ENCODE data around the gene ERP27. TPM values are rescaled to one million over a fixed set of nuclear protein-coding genes. Genes with fewer than 3 reads are reported as not detected.
A peak's percentile ranks its signal among the peaks of the same experiment; 100 is the strongest.

ERP27 gene
- total and polyA plus RNA-seq, 2 donors (not counting 3 experiments of a cell fraction or from before 2014, with no cell fraction given), result 0.70 to 0.88 TPM

DNA sequence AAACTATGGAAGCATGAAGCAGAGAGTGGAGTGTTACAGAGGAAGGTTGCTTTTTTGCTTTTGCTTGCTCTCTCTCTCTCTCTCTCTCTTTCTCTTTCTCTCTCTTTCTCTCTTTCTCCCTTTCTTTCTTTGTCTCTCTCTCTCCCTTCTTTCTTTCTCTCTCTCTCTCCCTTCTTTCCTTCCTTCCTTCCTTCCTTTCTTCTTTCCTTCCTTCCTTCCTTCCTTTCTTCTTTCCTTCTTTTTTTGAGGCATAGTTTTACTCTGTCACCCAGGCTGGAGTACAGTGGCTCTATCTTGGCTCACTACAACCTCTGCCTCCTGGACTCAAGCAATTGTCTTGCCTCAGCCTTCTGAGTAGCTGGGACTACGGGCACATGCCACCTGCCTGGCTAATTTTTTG is 15.4 kb upstream of the ERP27 start:
- POLR2A ChIA-PET, result no interaction called here
- Histone ChIP-seq H3K4me1 (ENCODE audit: control insufficient read depth, extremely low read depth, insufficient read depth, low read length) (peaks cover 77% of the 10 kb centered on the region), H3K27me3 (ENCODE audit: control insufficient read depth in 2 of 2, insufficient read depth in 2 of 2, low read length in 2 of 2) (no peaks in the 10 kb centered on the region), H3K9ac (replicated peaks; ENCODE audit: extremely low read depth, insufficient read depth, low read length) (no peak overlapping the region), H3K9me3 (replicated peaks; ENCODE audit: control insufficient read depth, insufficient read depth, low read length) (no peaks in the 10 kb centered on the region), H2AFZ (ENCODE audit: low read depth, low read length) (no peak overlapping the region), H3K4me2 (ENCODE audit: insufficient read depth, low read length) (no peak overlapping the region), H3K27ac (ENCODE audit: insufficient read depth, low read depth, low read length) (peak overlapping the region; percentile 94), H4K20me1 (replicated peaks; ENCODE audit: control insufficient read depth, extremely low read depth, insufficient read depth, low read length) (no peaks in the 10 kb centered on the region), H3K4me3 (replicated peaks in 1 of 3; ENCODE audit: insufficient read depth in 1 of 3, low read depth in 1 of 3, low read length in 3 of 3) (no peak overlapping the region), H3K36me3 (ENCODE audit: control insufficient read depth in 2 of 2, extremely low read depth in 1 of 2, insufficient read depth in 2 of 2, low read length in 2 of 2) (peaks cover 10 to 12% of the 10 kb centered on the region in 2 experiments), H3K9me1 (replicated peaks; ENCODE audit: control insufficient read depth, extremely low read depth, insufficient read depth, low read length) (no peaks in the 10 kb centered on the region), H3K79me2 (ENCODE audit: control insufficient read depth, insufficient read depth, low read length) (peaks cover 85% of the 10 kb centered on the region)
- DNase-seq (ENCODE audit: low read depth, low spot score) (no peak), FAIRE-seq (no peak)
- no peak for TF ChIP-seq FOS (IDR thresholded peaks at IDR 0.05; ENCODE audit: borderline replicate concordance, insufficient read depth, low read length)
- TF ChIP-seq POLR2A (IDR thresholded peaks at IDR 0.05; ENCODE audit: low read depth, low read length), result no peak
- no peak for TF ChIP-seq MYC (IDR thresholded peaks at IDR 0.05; ENCODE audit: low read depth, low read length)
- no peak for TF ChIP-seq EZH2 (IDR thresholded peaks at IDR 0.05; ENCODE audit: borderline replicate concordance, low read depth, low read length, severe bottlenecking)
- TF ChIP-seq GATA2 (IDR thresholded peaks at IDR 0.05; ENCODE audit: insufficient read depth, insufficient read length, low read depth, low read length), result no peak
- intact Hi-C loops (cut with micrococcal nuclease), result loop anchor here (2.0 to 10.0 kb wide), 5 partner anchors 41 to 699 kb away; partner anchors contain the start of gene MGP
- CTCF ChIA-PET, result interaction anchor here (0.8 kb wide), 1 partner anchor 68 kb away, joined by 3 read pairs; the partner anchor contains the start of gene MGP
- dilution Hi-C loops (cut with MboI; ENCODE audit: extremely low pct_ligation_motif_present, low sequenced_read_pairs), result loop anchor here (10.0 kb wide), 1 partner anchor 119 kb away; no protein-coding TSS in a partner anchor
- no TSS peak for BruUV-seq (replicated peaks)

DNA sequence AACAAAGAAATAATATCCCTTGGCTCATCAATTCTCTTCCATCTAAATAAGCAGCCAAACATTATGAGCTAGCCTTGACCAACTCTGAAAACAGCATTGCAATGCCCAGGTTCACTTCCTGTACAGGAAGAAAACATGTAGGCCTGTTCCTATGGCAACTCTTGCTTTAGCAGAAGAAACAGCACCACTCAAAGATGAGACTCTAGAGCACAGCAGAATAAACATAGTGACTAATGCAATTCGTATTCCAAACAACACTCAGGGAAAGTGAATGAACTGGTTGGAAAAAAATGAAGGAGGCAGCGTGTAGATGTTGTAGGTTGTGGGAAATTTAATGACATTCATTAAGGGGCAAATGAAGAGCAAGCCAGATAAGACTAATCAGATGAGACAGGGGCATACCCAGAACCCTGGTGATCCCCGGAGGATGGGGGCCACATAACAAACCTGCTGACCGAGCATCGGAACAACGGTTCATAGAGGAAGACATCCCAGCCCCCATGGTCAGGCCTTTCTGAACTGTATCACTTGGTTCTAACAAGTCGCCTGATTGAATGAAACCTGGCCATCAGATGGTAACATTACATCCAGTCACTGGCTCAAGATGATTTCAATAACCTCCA is 14.1 kb upstream of the ERP27 start:
- Histone ChIP-seq H3K9me1 (replicated peaks; ENCODE audit: control insufficient read depth, extremely low read depth, insufficient read depth, low read length) (no peaks in the 10 kb centered on the region), H3K27me3 (ENCODE audit: control insufficient read depth in 2 of 2, insufficient read depth in 2 of 2, low read length in 2 of 2) (no peaks in the 10 kb centered on the region), H3K27ac (ENCODE audit: insufficient read depth, low read depth, low read length) (peak overlapping the region; percentile 94), H3K4me1 (ENCODE audit: control insufficient read depth, extremely low read depth, insufficient read depth, low read length) (peaks cover 80% of the 10 kb centered on the region), H3K9me3 (replicated peaks; ENCODE audit: control insufficient read depth, insufficient read depth, low read length) (no peaks in the 10 kb centered on the region), H2AFZ (ENCODE audit: low read depth, low read length) (no peak overlapping the region), H3K4me2 (ENCODE audit: insufficient read depth, low read length) (peak overlapping the region; percentile 56), H3K36me3 (ENCODE audit: control insufficient read depth in 2 of 2, extremely low read depth in 1 of 2, insufficient read depth in 2 of 2, low read length in 2 of 2) (peaks cover 10 to 19% of the 10 kb centered on the region in 2 experiments), H3K4me3 (replicated peaks in 1 of 3; ENCODE audit: insufficient read depth in 1 of 3, low read depth in 1 of 3, low read length in 3 of 3) (no peak overlapping the region), H3K79me2 (ENCODE audit: control insufficient read depth, insufficient read depth, low read length) (peaks cover 82% of the 10 kb centered on the region), H3K9ac (replicated peaks; ENCODE audit: extremely low read depth, insufficient read depth, low read length) (peak overlapping the region; percentile 75), H4K20me1 (replicated peaks; ENCODE audit: control insufficient read depth, extremely low read depth, insufficient read depth, low read length) (no peaks in the 10 kb centered on the region)
- intact Hi-C loops (cut with micrococcal nuclease), result loop anchor here (1.0 to 10.0 kb wide), 9 partner anchors 9 to 698 kb away; partner anchors contain the start of genes ARHGDIB, C12orf60, MGP and WBP11
- TF ChIP-seq GATA2 (IDR thresholded peaks at IDR 0.05; ENCODE audit: insufficient read depth, insufficient read length, low read depth, low read length) (peak; percentile 16), JUN (IDR thresholded peaks at IDR 0.05; ENCODE audit: borderline replicate concordance, insufficient read depth, insufficient read length, low read depth) (peak; percentile 86), FOS (IDR thresholded peaks at IDR 0.05; ENCODE audit: borderline replicate concordance, insufficient read depth, low read length) (peak; percentile 76), POLR2AphosphoS5 (IDR thresholded peaks at IDR 0.05; ENCODE audit: insufficient read depth, low read depth, low read length) (peak; percentile 78)
- TF ChIP-seq, protein P1, sequence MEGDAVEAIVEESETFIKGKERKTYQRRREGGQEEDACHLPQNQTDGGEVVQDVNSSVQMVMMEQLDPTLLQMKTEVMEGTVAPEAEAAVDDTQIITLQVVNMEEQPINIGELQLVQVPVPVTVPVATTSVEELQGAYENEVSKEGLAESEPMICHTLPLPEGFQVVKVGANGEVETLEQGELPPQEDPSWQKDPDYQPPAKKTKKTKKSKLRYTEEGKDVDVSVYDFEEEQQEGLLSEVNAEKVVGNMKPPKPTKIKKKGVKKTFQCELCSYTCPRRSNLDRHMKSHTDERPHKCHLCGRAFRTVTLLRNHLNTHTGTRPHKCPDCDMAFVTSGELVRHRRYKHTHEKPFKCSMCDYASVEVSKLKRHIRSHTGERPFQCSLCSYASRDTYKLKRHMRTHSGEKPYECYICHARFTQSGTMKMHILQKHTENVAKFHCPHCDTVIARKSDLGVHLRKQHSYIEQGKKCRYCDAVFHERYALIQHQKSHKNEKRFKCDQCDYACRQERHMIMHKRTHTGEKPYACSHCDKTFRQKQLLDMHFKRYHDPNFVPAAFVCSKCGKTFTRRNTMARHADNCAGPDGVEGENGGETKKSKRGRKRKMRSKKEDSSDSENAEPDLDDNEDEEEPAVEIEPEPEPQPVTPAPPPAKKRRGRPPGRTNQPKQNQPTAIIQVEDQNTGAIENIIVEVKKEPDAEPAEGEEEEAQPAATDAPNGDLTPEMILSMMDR (IDR thresholded peaks at IDR 0.05; ENCODE audit: extremely low read depth in 1 of 2, insufficient read depth in 1 of 2, low read depth in 1 of 2, low read length in 2 of 2), result no peak
- TSS peak; percentile 46 for BruUV-seq (replicated peaks)
- FAIRE-seq (peak; percentile 86), DNase-seq (ENCODE audit: low read depth, low spot score) (peak; percentile 97)
- dilution Hi-C loops (cut with MboI; ENCODE audit: extremely low pct_ligation_motif_present, low sequenced_read_pairs), result loop anchor here (10.0 kb wide), 1 partner anchor 118 kb away; no protein-coding TSS in a partner anchor
- ChIA-PET POLR2A (interaction anchor here (0.6 kb wide), 1 partner anchor 66 kb away, joined by 3 read pairs; no protein-coding TSS in a partner anchor), CTCF (interaction anchor here (0.8 to 0.9 kb wide), 3 partner anchors 14 to 107 kb away, joined by 3 read pairs; partner anchors contain the start of gene ERP27)
